A673 (cell line): ENCODE data around the gene KCNK5.

ENCODE experiments used
- CTCF ChIP-seq: fragments of 300-800, 200-600 bp; sonication (generic); conservative IDR thresholded peaks from 2 replicates; pipeline ENCODE4 v1.5.1; 2017; ENCODE audit warnings: low read depth, mild to moderate bottlenecking, antibody characterized with exemption, low read length, moderate library complexity, mixed read lengths
- EZH2 ChIP-seq: fragments of 200-600 bp; sonication (generic); IDR thresholded peaks from 2 replicates; pipeline ENCODE4 v1.6.1; 2017; ENCODE audit warnings: borderline replicate concordance, low read depth, mild to moderate bottlenecking, mixed read lengths, antibody characterized with exemption, low read length; ENCODE audit not compliant: poor library complexity, severe bottlenecking

DNA sequence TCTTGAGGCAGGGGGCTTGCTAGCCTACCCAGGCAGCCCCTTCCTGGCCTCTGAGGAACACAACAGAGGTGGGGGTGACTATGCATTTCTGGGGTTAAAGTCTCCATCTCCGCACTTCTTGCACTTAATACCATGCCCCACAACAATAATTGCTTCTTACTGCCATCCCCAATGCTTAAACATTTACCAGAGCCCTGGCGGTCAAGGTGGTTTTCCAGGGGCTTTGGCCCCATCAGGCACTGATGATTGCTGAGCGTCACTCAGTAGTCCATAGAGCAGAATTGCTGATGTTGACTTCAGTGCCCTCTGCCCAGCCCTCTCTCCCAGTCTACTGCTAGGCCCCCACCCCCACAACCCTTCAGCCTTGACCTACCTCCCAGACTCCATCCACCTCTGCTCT, 32.5 kb upstream of the KCNK5 start:
- TF ChIP-seq CTCF (no peak), EZH2 (no peak)
